ENCODE results near the gene CACNA1F.

GRCh38 chrX:49282647-49283011, 49.5 kb upstream of the CACNA1F start:
- TF ChIP-seq CTCF (conservative IDR thresholded peaks at IDR 0.05; ENCODE audit: low read length) (no peak), EZH2phosphoT487 (IDR thresholded peaks at IDR 0.05; ENCODE audit: borderline replicate concordance, low read depth, low read length) (no peak)

Measured in OCI-LY7 (cell line).